ENCODE measurements around the gene ARHGAP8.
"Not testable (repeated sequence)": the region's sequence is repeated elsewhere in the genome, so short reads cannot be mapped to it uniquely, and the experiment has no call there.

DNA sequence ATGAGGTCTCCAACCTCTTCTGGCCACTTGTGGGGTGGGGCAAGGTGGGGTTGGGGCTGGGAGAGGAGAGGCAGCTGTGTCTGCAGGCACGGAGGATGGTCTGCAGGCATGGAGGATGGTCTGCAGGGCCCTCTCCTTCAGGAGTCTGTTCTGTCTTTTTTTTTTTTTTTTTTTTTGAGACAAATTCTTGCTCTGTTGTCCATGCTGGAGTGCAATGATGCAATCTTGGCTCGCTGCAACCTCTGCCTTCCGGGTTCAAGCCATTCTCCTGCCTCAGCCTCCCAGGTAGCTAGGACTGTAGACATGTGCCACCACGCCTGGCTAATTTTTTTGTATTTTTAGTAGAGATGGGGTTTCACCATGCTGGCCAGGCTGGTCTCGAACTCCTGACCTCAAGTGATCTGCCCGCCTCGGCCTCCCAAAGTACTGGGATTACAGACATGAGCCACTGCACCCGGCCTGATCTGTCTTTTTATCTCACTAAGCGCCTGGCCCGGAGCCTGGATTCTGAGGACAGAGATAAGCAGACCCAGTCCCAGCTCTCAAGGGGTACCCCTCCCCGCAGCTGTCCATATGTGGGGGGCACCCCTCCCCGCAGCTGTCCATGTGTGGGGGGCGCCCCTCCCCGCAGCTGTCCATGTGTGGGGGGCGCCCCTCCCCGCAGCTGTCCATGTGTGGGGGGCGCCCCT, 47.7 kb downstream of the ARHGAP8 start:
- TF ChIP-seq, protein P1, sequence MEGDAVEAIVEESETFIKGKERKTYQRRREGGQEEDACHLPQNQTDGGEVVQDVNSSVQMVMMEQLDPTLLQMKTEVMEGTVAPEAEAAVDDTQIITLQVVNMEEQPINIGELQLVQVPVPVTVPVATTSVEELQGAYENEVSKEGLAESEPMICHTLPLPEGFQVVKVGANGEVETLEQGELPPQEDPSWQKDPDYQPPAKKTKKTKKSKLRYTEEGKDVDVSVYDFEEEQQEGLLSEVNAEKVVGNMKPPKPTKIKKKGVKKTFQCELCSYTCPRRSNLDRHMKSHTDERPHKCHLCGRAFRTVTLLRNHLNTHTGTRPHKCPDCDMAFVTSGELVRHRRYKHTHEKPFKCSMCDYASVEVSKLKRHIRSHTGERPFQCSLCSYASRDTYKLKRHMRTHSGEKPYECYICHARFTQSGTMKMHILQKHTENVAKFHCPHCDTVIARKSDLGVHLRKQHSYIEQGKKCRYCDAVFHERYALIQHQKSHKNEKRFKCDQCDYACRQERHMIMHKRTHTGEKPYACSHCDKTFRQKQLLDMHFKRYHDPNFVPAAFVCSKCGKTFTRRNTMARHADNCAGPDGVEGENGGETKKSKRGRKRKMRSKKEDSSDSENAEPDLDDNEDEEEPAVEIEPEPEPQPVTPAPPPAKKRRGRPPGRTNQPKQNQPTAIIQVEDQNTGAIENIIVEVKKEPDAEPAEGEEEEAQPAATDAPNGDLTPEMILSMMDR (conservative IDR thresholded peaks at IDR 0.05 in 1 of 2, IDR thresholded peaks at IDR 0.05 in 1 of 2; ENCODE audit: extremely low read depth in 1 of 2, insufficient read depth in 1 of 2, low read depth in 1 of 2, low read length in 2 of 2) = not testable (repeated sequence)
- TF ChIP-seq EZH2 (IDR thresholded peaks at IDR 0.05; ENCODE audit: borderline replicate concordance, low read length) = not testable (repeated sequence)

All from mammary epithelial cell (primary cell).